HCT116 (cell line): Measurements from ENCODE around the gene FBP1. TPM values are rescaled to one million over a fixed set of nuclear protein-coding genes. Genes with fewer than 3 reads are reported as not detected.

Experiments
- ATAC-seq: fragments of 200-7000 bp; cut with Tn5 transposase; 2 replicates; pipeline ENCODE4 v1.9.1; 2020; ENCODE audit warnings: mild to moderate bottlenecking, moderate library complexity
- BruUV-seq: library from RNA; stranded (reverse); fragments of 400-500 nt; replicated peaks from 2 replicates; lab custom pipeline; 2021; lab: Mats Ljungman, UMichigan
- CTCF ChIA-PET: fragments of 300-600 bp; sonication (Branson Sonifier 250); formaldehyde crosslinking; loops from one replicate; lab custom pipeline; 2021; ENCODE audit warnings: antibody characterized with exemption; lab: Charles Lee
- POLR2A ChIA-PET: fragments of 300-600, 350-600 bp; sonication (Branson Sonifier 250); formaldehyde crosslinking; loops from one replicate; lab custom pipeline; 2021; ENCODE audit warnings: antibody characterized with exemption; lab: Charles Lee
- RAD21 ChIA-PET, 2 experiments: fragments of 300-600 bp; sonication (Branson Sonifier 250); formaldehyde crosslinking; loops; one replicate each; lab custom pipeline; 2023; ENCODE audit warnings: low total read pairs in 2 of 2; ENCODE audit not compliant: uncharacterized antibody in 2 of 2, unreplicated experiment in 2 of 2, low non-redundant PET in 1 of 2; lab: Charles Lee
- DNase-seq: peaks from one replicate; pipeline ENCODE4 v3.0.0-alpha.2; 2010; ENCODE audit warnings: low read depth, low spot score
- H2AFZ ChIP-seq: fragments of 200-600 bp; shearing (Covaris generic), sonication (generic); 2 replicates; pipeline ENCODE4 v1.6.1; 2017; ENCODE audit warnings: low read depth, mixed run types, mixed read lengths, antibody characterized with exemption, low read length; ENCODE audit not compliant: poor library complexity, severe bottlenecking
- H3K27ac ChIP-seq: 2 replicates; pipeline ENCODE4 v1.5.1; 2012; ENCODE audit warnings: low read depth, low read length
- H3K27me3 ChIP-seq: fragments of 200-600 bp; sonication (generic); 2 replicates; pipeline ENCODE4 v1.6.1; 2016; ENCODE audit warnings: mixed run types, low read length, mixed read lengths; ENCODE audit not compliant: insufficient read depth
- H3K36me3 ChIP-seq, 2 experiments: fragments of 200-500 bp in 1 of 2; fragments of 200-600 bp in 1 of 2; sonication (Bioruptor generic) in 1 of 2; sonication (generic) in 1 of 2; 2 replicates each; pipeline versions ENCODE4 v1.5.1 to v1.6.1; 2014 to 2016; ENCODE audit warnings: low read length in 2 of 2, inconsistent platforms in 1 of 2, mixed read lengths in 1 of 2, mixed run types in 1 of 2; ENCODE audit not compliant: insufficient read depth in 2 of 2, control insufficient read depth in 1 of 2
- H3K4me1 ChIP-seq, 2 experiments: fragments of 200-600 bp in 1 of 2; sonication (generic) in 1 of 2; 2 replicates each; pipeline versions ENCODE4 v1.5.1 to v1.6.1; 2012 to 2017; ENCODE audit warnings: low read length in 2 of 2, inconsistent platforms in 1 of 2, mild to moderate bottlenecking in 1 of 2, mixed read lengths in 1 of 2, mixed run types in 1 of 2, moderate library complexity in 1 of 2; ENCODE audit not compliant: insufficient read depth in 2 of 2, control insufficient read depth in 1 of 2
- H3K4me2 ChIP-seq: fragments of 200-600 bp; sonication (generic); 2 replicates; pipeline ENCODE4 v1.6.1; 2017; ENCODE audit warnings: mixed run types, low read length, mixed read lengths
- H3K4me3 ChIP-seq, 2 experiments: fragments of 200-600 bp in 1 of 2; sonication (generic) in 1 of 2; replicated peaks in 1 of 2; 2 replicates each; pipeline ENCODE4 v1.5.1; 2011 to 2016; ENCODE audit warnings: low read length in 2 of 2, control low read depth in 1 of 2, low read depth in 1 of 2, mild to moderate bottlenecking in 1 of 2, mixed read lengths in 1 of 2, mixed run types in 1 of 2
- H3K79me2 ChIP-seq: fragments of 200-600 bp; sonication (generic); 2 replicates; pipeline ENCODE4 v1.6.1; 2017; ENCODE audit warnings: mild to moderate bottlenecking, mixed run types, low read length, moderate library complexity, mixed read lengths; ENCODE audit not compliant: insufficient read depth
- H3K9ac ChIP-seq: fragments of 200-600 bp; sonication (generic); 2 replicates; pipeline ENCODE4 v1.6.1; 2016; ENCODE audit warnings: low read length, mixed read lengths
- H3K9me2 ChIP-seq: fragments of 200-600 bp; sonication (generic), shearing (Covaris generic); 2 replicates; pipeline ENCODE4 v1.6.1; 2017; ENCODE audit warnings: mixed run types, mild to moderate bottlenecking, moderate library complexity; ENCODE audit not compliant: insufficient read depth
- H3K9me3 ChIP-seq, 2 experiments: fragments of 200-500 bp in 1 of 2; fragments of 200-600 bp in 1 of 2; sonication (Bioruptor generic) in 1 of 2; sonication (generic) in 1 of 2; 2 replicates each; pipeline ENCODE4 v1.6.1; 2014 to 2017; ENCODE audit warnings: low read length in 2 of 2, mixed read lengths in 2 of 2, inconsistent platforms in 1 of 2, low read depth in 1 of 2, mild to moderate bottlenecking in 1 of 2, mixed run types in 1 of 2, moderate library complexity in 1 of 2; ENCODE audit not compliant: control insufficient read depth in 1 of 2, insufficient read depth in 1 of 2
- H4K20me1 ChIP-seq: fragments of 200-600 bp; sonication (generic), shearing (Covaris generic); 2 replicates; pipeline ENCODE4 v1.6.1; 2017; ENCODE audit warnings: mixed run types, mild to moderate bottlenecking, moderate library complexity; ENCODE audit not compliant: insufficient read depth
- ELF1 ChIP-seq: IDR thresholded peaks from 2 replicates; pipeline ENCODE4 v1.6.1; 2012; ENCODE audit warnings: low read depth, borderline replicate concordance
- FOSL1 ChIP-seq: IDR thresholded peaks from 2 replicates; pipeline ENCODE4 v1.6.1; 2012; ENCODE audit warnings: low read depth
- RAD21 ChIP-seq: IDR thresholded peaks from 2 replicates; pipeline ENCODE4 v1.6.1; 2012; ENCODE audit warnings: low read depth, mild to moderate bottlenecking
- ZNF274 ChIP-seq: fragments of 200-500 bp; sonication (Bioruptor generic); IDR thresholded peaks from 2 replicates; pipeline ENCODE4 v1.6.1; 2014; ENCODE audit warnings: mild to moderate bottlenecking, low read depth, low read length, inconsistent platforms
- intact Hi-C: fragments of 100-400 bp; cut with micrococcal nuclease; formaldehyde crosslinking; loops from 2 replicates; pipeline ENCODE4 v1.10.0; 2022
- total RNA-seq: library from RNA; stranded (reverse); gene quantifications from one replicate; pipeline ENCODE4 v1.2.1, GENCODE V29; 2021; ENCODE audit not compliant: unreplicated experiment
- TF ChIP-seq, protein P1 (sequence below), 3 experiments: fragments of 200-600 bp in 1 of 3; sonication (generic) in 1 of 3; IDR thresholded peaks in 2 of 3; conservative IDR thresholded peaks in 1 of 3; 2 replicates each; pipeline ENCODE4 v1.5.1; 2012 to 2017; ENCODE audit warnings: low read depth in 2 of 3, low read length in 2 of 3, antibody characterized with exemption in 1 of 3, borderline replicate concordance in 1 of 3, control low read depth in 1 of 3, mild to moderate bottlenecking in 1 of 3, mixed read lengths in 1 of 3, mixed run types in 1 of 3, moderate library complexity in 1 of 3; ENCODE audit not compliant: insufficient read depth in 1 of 3
- TF ChIP-seq, protein P2 (sequence below): IDR thresholded peaks from 2 replicates; pipeline ENCODE4 v1.6.1; 2012; ENCODE audit warnings: low read depth

Gene FBP1
- total RNA-seq, 1 experiment from 2014 or later = 0.42 TPM

DNA sequence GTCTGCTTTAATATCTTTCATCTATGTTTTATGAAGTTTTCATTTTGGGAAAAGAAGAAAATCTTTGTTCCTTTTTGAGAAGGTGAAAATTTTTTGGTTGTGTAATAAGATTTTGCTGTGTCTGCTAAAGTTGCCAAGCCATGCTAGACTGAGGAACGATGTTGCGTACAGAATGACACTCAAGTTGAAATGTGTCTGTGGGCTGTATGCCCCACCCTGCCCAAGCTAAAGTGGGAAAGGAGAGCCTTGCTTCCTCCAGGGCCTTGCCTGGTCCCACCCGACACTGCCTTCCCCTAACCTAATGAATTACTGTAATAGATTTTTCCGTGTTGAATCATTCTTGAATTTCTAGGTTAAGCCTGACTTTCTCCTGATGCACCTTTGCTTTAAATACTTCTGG, 81.9 kb downstream of the FBP1 start:
- Histone ChIP-seq H3K4me3 (no peak overlapping the region), H3K27ac (no peak overlapping the region), H3K4me2 (no peak overlapping the region), H4K20me1 (no peaks in the 10 kb centered on the region), H3K9ac (no peak overlapping the region), H3K27me3 (no peaks in the 10 kb centered on the region), H3K36me3 (0 out of 4 replicates have a peak, but pooled peaks cover 0 to 2% of the 10 kb centered on the region in 2 experiments), H3K4me1 (peaks cover 6 to 21% of the 10 kb centered on the region in 2 experiments; a peak in 2 of 4 replicates), H2AFZ (no peak overlapping the region), H3K79me2 (0 out of 2 replicates have a peak, but pooled peaks cover 3% of the 10 kb centered on the region), H3K9me2 (no peaks in the 10 kb centered on the region), H3K9me3 (no peaks in the 10 kb centered on the region)
- intact Hi-C loops = loop anchor here (10.0 kb wide), 2 partner anchors 577 to 1657 kb away; no protein-coding TSS in a partner anchor
- TF ChIP-seq, protein P1, sequence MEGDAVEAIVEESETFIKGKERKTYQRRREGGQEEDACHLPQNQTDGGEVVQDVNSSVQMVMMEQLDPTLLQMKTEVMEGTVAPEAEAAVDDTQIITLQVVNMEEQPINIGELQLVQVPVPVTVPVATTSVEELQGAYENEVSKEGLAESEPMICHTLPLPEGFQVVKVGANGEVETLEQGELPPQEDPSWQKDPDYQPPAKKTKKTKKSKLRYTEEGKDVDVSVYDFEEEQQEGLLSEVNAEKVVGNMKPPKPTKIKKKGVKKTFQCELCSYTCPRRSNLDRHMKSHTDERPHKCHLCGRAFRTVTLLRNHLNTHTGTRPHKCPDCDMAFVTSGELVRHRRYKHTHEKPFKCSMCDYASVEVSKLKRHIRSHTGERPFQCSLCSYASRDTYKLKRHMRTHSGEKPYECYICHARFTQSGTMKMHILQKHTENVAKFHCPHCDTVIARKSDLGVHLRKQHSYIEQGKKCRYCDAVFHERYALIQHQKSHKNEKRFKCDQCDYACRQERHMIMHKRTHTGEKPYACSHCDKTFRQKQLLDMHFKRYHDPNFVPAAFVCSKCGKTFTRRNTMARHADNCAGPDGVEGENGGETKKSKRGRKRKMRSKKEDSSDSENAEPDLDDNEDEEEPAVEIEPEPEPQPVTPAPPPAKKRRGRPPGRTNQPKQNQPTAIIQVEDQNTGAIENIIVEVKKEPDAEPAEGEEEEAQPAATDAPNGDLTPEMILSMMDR (IDR thresholded peaks at IDR 0.05 in 2 of 3, conservative IDR thresholded peaks at IDR 0.05 in 1 of 3; ENCODE audit: borderline replicate concordance in 1 of 3, insufficient read depth in 1 of 3, low read depth in 2 of 3, low read length in 2 of 3) = no peak
- TF ChIP-seq, protein P2, sequence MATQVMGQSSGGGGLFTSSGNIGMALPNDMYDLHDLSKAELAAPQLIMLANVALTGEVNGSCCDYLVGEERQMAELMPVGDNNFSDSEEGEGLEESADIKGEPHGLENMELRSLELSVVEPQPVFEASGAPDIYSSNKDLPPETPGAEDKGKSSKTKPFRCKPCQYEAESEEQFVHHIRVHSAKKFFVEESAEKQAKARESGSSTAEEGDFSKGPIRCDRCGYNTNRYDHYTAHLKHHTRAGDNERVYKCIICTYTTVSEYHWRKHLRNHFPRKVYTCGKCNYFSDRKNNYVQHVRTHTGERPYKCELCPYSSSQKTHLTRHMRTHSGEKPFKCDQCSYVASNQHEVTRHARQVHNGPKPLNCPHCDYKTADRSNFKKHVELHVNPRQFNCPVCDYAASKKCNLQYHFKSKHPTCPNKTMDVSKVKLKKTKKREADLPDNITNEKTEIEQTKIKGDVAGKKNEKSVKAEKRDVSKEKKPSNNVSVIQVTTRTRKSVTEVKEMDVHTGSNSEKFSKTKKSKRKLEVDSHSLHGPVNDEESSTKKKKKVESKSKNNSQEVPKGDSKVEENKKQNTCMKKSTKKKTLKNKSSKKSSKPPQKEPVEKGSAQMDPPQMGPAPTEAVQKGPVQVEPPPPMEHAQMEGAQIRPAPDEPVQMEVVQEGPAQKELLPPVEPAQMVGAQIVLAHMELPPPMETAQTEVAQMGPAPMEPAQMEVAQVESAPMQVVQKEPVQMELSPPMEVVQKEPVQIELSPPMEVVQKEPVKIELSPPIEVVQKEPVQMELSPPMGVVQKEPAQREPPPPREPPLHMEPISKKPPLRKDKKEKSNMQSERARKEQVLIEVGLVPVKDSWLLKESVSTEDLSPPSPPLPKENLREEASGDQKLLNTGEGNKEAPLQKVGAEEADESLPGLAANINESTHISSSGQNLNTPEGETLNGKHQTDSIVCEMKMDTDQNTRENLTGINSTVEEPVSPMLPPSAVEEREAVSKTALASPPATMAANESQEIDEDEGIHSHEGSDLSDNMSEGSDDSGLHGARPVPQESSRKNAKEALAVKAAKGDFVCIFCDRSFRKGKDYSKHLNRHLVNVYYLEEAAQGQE = no peak
- TF ChIP-seq ZNF274 (no peak), FOSL1 (no peak), RAD21 (no peak), ELF1 (no peak)
- ChIA-PET POLR2A (no interaction called here), CTCF (no interaction called here), RAD21 (no interaction called here)
- no peak for DNase-seq
- no peak for ATAC-seq
- BruUV-seq = no TSS peak
